Raji (cell line): ENCODE measurements around the gene GNA15.

Experiments
- POLR2A ChIP-seq: IDR thresholded peaks from 2 replicates; pipeline ENCODE4 v1.6.1; 2011; ENCODE audit warnings: low read depth, low read length, control low read depth; ENCODE audit not compliant: insufficient read depth

GNA15 gene

GRCh38 chr19:3100747-3101730 is 34.8 kb upstream of the GNA15 start:
- TF ChIP-seq POLR2A: no peak

GRCh38 chr19:3102239-3103140 is 33.3 kb upstream of the GNA15 start:
- TF ChIP-seq POLR2A: no peak

GRCh38 chr19:3104708-3104983 is 31.2 kb upstream of the GNA15 start:
- TF ChIP-seq POLR2A: no peak

GRCh38 chr19:3105641-3106508 is 30.0 kb upstream of the GNA15 start:
- no peak for TF ChIP-seq POLR2A

- no peak for TF ChIP-seq POLR2A
These were observed 29.2 kb upstream of the GNA15 start for GRCh38 chr19:3106509-3107141.

GRCh38 chr19:3107658-3108057 is 28.2 kb upstream of the GNA15 start:
- no peak for TF ChIP-seq POLR2A

- no peak for TF ChIP-seq POLR2A
These were observed 27.1 kb upstream of the GNA15 start for GRCh38 chr19:3108775-3109174.

- no peak for TF ChIP-seq POLR2A
These were observed 26.3 kb upstream of the GNA15 start for GRCh38 chr19:3109491-3109890.

- no peak for TF ChIP-seq POLR2A
These were observed 25.6 kb upstream of the GNA15 start for GRCh38 chr19:3110126-3110825.

GRCh38 chr19:3111586-3112247 is 24.1 kb upstream of the GNA15 start:
- no peak for TF ChIP-seq POLR2A

- no peak for TF ChIP-seq POLR2A
These were observed 23.3 kb upstream of the GNA15 start for GRCh38 chr19:3112375-3113099.

GRCh38 chr19:3113100-3114017 is 22.5 kb upstream of the GNA15 start:
- TF ChIP-seq POLR2A: no peak
